Stimulated activated CD8-positive, alpha-beta memory T cell treated with anti-CD3 and anti-CD28 coated beads, Interleukin-7, amount 100 ng/mL, for 1 hour (primary cell): ENCODE measurements around the gene AIRE.

Experiments used
- DNase-seq, 2 donors: peaks; one replicate each; pipeline ENCODE4 v3.0.0-alpha.2; 2020; ENCODE audit warnings: low read depth in 2 of 2

AIRE gene

GRCh38 chr21:44324106-44324853 lies 38.6 kb downstream of the AIRE start:
- no peak for DNase-seq

GRCh38 chr21:44324854-44325107 lies 39.1 kb downstream of the AIRE start:
- no peak for DNase-seq

- DNase-seq, result no peak
These were observed 40.0 kb downstream of the AIRE start for GRCh38 chr21:44325386-44326271.

- DNase-seq, result no peak
These were observed 40.6 kb downstream of the AIRE start for GRCh38 chr21:44326272-44326647.

- DNase-seq, result no peak
These were observed 41.3 kb downstream of the AIRE start for GRCh38 chr21:44326716-44327602.

- no peak for DNase-seq
These were observed 41.9 kb downstream of the AIRE start for GRCh38 chr21:44327603-44327974.

GRCh38 chr21:44328242-44328895 lies 42.7 kb downstream of the AIRE start:
- no peak for DNase-seq

GRCh38 chr21:44329086-44329889 lies 43.6 kb downstream of the AIRE start:
- DNase-seq, result no peak

GRCh38 chr21:44329971-44330681 lies 44.5 kb downstream of the AIRE start:
- DNase-seq, result no peak

GRCh38 chr21:44330698-44331097 lies 45.0 kb downstream of the AIRE start:
- DNase-seq, result no peak

GRCh38 chr21:44331209-44331608 lies 45.5 kb downstream of the AIRE start:
- no peak for DNase-seq

- no peak for DNase-seq
These were observed 46.1 kb downstream of the AIRE start for GRCh38 chr21:44331650-44332307.

- DNase-seq, result no peak
These were observed 46.7 kb downstream of the AIRE start for GRCh38 chr21:44332383-44332782.

- no peak for DNase-seq
These were observed 47.3 kb downstream of the AIRE start for GRCh38 chr21:44332965-44333364.

- DNase-seq, result no peak
These were observed 48.0 kb downstream of the AIRE start for GRCh38 chr21:44333509-44334328.

- DNase-seq, result no peak
These were observed 48.8 kb downstream of the AIRE start for GRCh38 chr21:44334329-44335030.

- no peak for DNase-seq
These were observed 49.8 kb downstream of the AIRE start for GRCh38 chr21:44335266-44336059.
